Osteocyte (in vitro differentiated cells): Measurements from ENCODE around the gene COL17A1. TPM values are rescaled to one million over a fixed set of nuclear protein-coding genes. Genes with fewer than 3 reads are reported as not detected.
A peak's percentile ranks its signal among the peaks of the same experiment; 100 is the strongest.

Experiments used
- DNase-seq: peaks from one replicate; pipeline ENCODE4 v3.0.0; 2021; ENCODE audit warnings: mixed read lengths; ENCODE audit not compliant: unreplicated experiment; ENCODE audit errors: extremely low spot score
- H3K27ac Mint-ChIP-seq: one replicate; pipeline ENCODE4 v1.8.0; 2021; ENCODE audit warnings: mild to moderate bottlenecking, mixed read lengths; ENCODE audit not compliant: unreplicated experiment
- H3K27me3 Mint-ChIP-seq: one replicate; pipeline ENCODE4 v1.8.0; 2021; ENCODE audit warnings: mixed read lengths; ENCODE audit not compliant: unreplicated experiment
- H3K36me3 Mint-ChIP-seq: one replicate; pipeline ENCODE4 v1.8.0; 2021; ENCODE audit warnings: mixed read lengths; ENCODE audit not compliant: unreplicated experiment
- H3K4me1 Mint-ChIP-seq: one replicate; pipeline ENCODE4 v1.8.0; 2021; ENCODE audit warnings: mixed read lengths; ENCODE audit not compliant: unreplicated experiment
- H3K4me3 Mint-ChIP-seq: one replicate; pipeline ENCODE4 v1.8.0; 2021; ENCODE audit warnings: mild to moderate bottlenecking, moderate library complexity, mixed read lengths; ENCODE audit not compliant: unreplicated experiment
- H3K9me3 Mint-ChIP-seq: one replicate; pipeline ENCODE4 v1.8.0; 2021; ENCODE audit warnings: mixed read lengths; ENCODE audit not compliant: unreplicated experiment
- total RNA-seq: library from RNA; stranded (reverse); gene quantifications from 2 replicates; pipeline ENCODE4 v1.2.1, GENCODE V29; 2021
- TF ChIP-seq, protein P1 (sequence below): fragments of 200-600 bp; sonication (generic); IDR thresholded peaks from 2 replicates; pipeline ENCODE4 v1.5.0; 2021; ENCODE audit warnings: antibody characterized with exemption, mild to moderate bottlenecking, moderate library complexity

The COL17A1 gene
- total RNA-seq, 1 donor from 2014 or later: not detected

DNA sequence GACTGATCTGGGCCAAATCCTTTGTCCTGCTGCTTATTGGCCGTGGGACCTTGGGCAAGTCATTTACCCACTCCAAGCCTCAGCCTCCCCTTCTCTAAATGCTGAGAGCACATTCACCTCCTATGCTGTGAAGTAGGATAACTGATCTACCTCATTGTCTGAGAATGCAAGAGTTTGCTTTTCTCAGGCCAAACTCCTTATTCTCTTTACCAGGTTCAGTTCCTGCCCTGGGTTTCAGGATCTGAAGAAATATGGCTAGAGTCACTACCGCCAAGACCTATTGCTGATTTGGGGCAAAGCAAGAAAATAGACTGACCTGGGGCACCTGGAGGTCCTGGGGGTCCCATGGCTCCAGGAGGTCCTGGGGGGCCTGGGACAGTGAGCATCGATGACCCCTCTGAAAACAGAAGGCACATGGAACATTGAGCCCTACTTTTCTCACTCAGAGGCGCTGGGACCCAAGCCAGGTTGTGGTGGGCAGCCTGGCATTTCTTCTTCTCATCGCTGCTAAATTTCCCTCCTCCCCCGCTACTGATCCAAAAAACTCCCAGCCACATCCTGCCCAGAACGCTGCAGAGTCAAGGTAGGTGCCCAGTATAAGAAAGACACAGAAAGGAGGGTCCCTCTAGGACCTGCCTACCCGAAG, 42.4 kb downstream of the COL17A1 start:
- DNase-seq: no peak
- TF ChIP-seq, protein P1, sequence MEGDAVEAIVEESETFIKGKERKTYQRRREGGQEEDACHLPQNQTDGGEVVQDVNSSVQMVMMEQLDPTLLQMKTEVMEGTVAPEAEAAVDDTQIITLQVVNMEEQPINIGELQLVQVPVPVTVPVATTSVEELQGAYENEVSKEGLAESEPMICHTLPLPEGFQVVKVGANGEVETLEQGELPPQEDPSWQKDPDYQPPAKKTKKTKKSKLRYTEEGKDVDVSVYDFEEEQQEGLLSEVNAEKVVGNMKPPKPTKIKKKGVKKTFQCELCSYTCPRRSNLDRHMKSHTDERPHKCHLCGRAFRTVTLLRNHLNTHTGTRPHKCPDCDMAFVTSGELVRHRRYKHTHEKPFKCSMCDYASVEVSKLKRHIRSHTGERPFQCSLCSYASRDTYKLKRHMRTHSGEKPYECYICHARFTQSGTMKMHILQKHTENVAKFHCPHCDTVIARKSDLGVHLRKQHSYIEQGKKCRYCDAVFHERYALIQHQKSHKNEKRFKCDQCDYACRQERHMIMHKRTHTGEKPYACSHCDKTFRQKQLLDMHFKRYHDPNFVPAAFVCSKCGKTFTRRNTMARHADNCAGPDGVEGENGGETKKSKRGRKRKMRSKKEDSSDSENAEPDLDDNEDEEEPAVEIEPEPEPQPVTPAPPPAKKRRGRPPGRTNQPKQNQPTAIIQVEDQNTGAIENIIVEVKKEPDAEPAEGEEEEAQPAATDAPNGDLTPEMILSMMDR: no peak
- Mint-ChIP-seq H3K27ac (no peak overlapping the region), H3K9me3 (no peaks in the 10 kb centered on the region), H3K36me3 (no peaks in the 10 kb centered on the region), H3K4me3 (no peak overlapping the region), H3K4me1 (no peaks in the 10 kb centered on the region), H3K27me3 (peaks cover 4% of the 10 kb centered on the region)

DNA sequence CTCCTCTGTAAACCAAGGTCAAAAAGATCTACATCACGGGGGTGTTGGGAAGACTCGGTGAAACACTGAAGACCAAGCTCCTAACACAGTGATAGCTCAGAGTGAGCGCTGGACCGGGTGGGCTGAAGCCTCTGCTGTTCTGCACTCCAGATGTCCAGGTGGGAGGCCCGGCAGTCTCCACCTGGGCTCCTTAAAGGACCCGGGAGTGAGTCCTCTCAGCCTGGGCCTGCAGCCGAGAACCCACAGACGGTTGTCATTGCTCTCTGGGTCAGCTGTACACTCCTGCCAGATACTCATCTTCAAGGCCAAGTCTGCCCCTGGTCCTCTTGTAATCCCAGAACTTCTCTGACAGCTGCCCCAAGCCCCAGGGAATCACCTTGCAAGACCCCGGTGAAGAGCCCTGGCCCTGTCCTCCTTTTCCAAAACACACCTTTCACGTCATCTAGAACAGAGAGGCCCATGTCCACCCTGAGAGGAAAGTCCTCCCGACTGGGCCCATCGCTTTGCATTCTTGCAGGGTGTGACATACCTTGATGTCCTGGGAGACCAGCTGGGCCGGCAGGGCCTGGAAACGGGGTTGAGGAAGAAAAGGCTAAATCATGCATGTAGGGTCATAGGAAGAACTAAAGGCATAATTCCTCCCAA, 43.7 kb downstream of the COL17A1 start:
- no peaks in the 10 kb centered on the region for H3K4me1 Mint-ChIP-seq
- TF ChIP-seq, protein P1: no peak
- peak; percentile 81 for DNase-seq
- no peaks in the 10 kb centered on the region for H3K36me3 Mint-ChIP-seq
- no peak overlapping the region for H3K27ac Mint-ChIP-seq
- H3K9me3 Mint-ChIP-seq: no peaks in the 10 kb centered on the region
- peaks cover 4% of the 10 kb centered on the region for H3K27me3 Mint-ChIP-seq
- no peak overlapping the region for H3K4me3 Mint-ChIP-seq

DNA sequence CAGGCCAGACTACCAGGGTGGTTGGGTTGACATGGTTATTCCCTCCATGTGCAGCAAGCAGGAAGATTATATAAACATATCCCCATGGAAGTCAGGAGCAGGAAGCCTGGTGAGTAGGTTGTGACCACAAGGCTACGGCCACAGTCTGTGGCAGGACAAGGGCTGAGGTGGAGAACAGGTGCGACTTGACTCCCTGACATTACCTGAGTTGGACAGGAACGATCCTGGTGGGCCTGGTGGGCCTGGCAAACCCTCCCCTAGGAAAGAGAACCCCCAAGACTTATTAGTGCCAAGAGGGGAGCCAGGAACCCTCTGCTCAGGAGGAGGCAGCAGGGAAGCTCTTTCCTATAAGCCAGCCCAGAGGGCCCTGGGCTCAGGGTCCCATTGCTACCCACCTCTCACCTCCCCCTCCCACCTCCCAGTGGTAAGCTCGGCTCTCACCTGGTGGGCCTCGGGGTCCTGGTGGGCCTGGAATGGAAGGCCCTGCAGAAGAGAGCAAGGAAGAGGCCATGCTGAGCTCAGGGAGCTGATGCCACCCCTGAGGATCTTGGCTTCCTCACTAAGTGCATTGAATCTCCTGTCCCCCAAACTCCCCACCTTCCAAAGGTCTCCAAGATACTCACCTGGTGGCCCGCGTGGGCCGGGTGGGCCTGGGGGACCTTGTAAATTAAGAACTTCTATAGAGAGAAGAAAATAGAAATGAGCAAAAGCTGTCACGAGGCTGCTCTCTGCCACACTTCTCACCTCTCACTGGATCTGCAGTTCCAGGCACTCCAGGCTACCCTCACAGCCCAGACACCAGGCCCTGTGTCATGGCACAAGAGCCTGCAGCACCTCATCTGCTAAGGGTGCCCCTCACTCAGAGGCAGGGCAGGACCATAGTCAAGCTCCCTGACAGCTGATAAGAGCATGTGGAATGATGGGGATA, 44.6 kb downstream of the COL17A1 start:
- Mint-ChIP-seq H3K27me3 (peaks cover 4% of the 10 kb centered on the region), H3K9me3 (no peaks in the 10 kb centered on the region), H3K4me3 (no peak overlapping the region), H3K4me1 (no peaks in the 10 kb centered on the region), H3K36me3 (no peaks in the 10 kb centered on the region), H3K27ac (no peak overlapping the region)
- TF ChIP-seq, protein P1: no peak
- DNase-seq: peak; percentile 74

DNA sequence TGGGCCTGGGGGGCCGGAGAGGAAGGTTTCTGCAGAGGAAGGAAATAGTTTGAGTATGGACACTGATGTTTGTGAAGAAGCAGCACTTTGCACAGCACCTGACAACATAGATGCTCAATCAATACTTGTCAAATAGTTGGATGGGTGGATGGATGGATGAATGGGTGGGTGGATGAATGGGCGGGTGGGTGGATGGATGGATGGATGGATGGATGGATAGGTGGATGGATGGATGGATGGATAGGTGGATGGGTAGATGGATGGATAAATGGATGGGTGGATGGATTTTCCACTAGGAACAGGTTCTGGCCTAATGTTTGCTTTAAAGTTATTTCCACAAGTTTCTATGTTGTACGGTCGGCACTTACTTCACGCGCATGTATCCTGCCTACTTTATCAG, 45.3 kb downstream of the COL17A1 start:
- DNase-seq: no peak
- H3K4me1 Mint-ChIP-seq: no peaks in the 10 kb centered on the region
- no peaks in the 10 kb centered on the region for H3K9me3 Mint-ChIP-seq
- H3K36me3 Mint-ChIP-seq: no peaks in the 10 kb centered on the region
- H3K4me3 Mint-ChIP-seq: no peak overlapping the region
- TF ChIP-seq, protein P1: no peak
- H3K27ac Mint-ChIP-seq: no peak overlapping the region
- peaks cover 4% of the 10 kb centered on the region for H3K27me3 Mint-ChIP-seq
